Activated effector memory CD4-positive, alpha-beta T cell treated with Interleukin-2 at 50 U/mL for 16 hours (primary cell): ENCODE measurements around the gene GFRA1.
"Not testable (repeated sequence)": the region's sequence is repeated elsewhere in the genome, so short reads cannot be mapped to it uniquely, and the experiment has no call there.

Source experiments
- DNase-seq: peaks from one replicate; pipeline ENCODE4 v3.0.0-alpha.2; 2020

GFRA1 gene

DNA sequence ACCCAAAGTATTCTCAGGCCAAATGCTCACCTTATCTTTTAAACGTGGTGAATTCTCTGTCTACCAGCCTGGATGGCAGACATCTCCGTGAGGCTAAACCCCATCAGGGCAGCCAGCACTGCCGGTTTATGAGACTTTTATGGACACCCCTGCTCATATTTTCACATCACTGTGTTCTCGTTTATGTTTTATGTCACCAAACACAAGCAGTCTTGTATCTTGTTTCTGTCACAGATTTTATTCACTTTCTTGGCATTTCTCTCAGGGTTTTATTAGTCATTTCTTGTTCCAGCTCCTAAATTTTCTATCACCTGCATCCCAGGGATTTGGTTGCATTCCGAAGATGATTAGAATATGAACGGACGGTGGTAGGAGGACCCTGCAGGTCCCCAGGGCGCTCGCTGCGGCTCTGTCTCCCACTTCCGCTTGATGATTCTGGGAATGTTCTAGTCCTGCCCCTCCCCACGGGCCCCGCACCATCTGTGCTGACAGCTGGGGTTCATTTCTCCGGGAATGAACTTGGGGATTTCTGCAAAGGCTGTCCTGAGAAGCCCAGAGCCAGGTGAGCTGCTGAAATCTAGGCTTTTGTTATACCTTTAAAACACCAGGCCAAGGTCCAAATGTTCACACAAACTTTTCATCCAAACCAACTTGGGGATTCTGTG lies 217.6 kb downstream of the GFRA1 start:
- DNase-seq: no peak

DNA sequence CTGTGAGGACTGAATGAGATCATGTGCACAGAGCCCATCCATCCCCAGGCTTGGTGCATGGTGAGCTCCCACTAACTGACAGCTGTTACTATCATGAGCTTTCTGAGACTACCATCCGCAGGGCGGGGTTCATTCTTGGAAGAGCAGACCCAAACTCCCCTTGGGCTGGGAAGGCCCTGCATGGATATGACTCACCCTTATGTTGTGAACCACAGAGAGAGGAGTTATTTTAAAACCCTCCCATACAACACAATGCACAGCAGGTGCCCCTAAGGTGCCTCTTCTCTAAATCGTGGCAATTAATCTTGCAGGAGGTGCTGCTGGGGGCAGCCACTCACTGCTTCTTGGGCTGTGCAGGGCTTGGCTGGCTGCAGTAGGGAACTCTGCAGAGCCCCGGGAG lies 219.1 kb downstream of the GFRA1 start:
- no peak for DNase-seq

DNA sequence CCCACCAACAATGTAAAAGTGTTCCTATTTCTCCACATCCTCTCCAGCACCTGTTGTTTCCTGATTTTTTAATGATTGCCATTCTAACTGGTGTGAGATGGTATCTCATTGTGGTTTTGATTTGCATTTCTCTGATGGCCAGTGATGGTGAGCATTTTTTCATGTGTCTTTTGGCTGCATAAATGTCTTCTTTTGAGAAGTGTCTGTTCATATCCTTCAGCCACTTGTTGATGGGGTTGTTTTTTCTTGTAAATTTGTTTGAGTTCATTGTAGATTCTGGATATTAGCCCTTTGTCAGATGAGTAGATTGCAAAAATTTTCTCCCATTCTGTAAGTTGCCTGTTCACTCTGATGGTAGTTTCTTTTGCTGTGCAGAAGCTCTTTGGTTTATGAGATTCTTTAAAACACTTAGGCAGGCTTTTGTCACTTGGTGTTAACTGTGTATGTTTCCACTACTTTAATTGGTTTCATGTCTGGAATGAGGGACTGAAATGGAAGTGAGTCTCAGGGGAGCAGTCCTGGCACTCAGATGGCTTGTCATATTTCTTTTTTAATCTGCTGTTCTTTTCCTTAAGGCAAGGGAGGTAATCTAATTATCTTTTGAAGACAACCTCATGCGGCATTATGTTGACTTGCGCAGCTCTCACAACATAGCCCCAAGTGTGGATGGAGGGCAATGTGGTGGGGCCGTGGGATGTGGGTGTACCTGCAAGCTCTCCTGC lies 219.8 kb downstream of the GFRA1 start:
- DNase-seq: not testable (repeated sequence)

DNA sequence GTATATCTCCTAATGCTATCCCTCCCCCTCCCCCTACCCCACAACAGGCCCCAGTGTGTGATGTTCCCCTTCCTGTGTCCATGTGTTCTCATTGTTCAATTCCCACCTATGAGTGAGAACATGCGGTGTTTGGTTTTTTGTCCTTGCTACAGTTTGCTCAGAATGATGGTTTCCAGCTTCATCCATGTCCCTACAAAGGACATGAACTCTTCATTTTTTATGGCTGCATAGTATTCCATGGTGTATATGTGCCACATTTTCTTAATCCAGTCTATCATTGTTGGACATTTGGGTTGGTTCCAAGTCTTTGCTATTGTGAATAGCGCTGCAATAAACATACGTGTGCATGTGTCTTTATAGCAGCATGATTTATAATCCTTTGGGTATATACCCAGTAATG lies 220.5 kb downstream of the GFRA1 start:
- not testable (repeated sequence) for DNase-seq

DNA sequence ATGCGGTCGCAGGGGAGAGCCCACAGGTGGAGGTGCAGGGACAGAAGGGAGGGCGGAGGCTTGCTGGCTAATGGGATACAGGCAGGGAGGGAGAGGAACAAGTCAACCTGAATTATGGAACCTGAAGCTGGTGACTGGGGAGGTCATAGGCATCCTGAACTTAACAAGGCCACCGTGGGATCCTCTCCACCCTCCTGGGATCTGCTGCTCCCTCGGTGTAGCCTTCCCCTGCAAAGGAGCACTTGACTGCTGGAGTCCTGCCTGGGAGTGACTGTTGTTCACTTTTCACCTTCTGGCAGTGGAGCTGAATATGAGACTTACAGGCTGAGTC lies 223.1 kb downstream of the GFRA1 start:
- DNase-seq: no peak

DNA sequence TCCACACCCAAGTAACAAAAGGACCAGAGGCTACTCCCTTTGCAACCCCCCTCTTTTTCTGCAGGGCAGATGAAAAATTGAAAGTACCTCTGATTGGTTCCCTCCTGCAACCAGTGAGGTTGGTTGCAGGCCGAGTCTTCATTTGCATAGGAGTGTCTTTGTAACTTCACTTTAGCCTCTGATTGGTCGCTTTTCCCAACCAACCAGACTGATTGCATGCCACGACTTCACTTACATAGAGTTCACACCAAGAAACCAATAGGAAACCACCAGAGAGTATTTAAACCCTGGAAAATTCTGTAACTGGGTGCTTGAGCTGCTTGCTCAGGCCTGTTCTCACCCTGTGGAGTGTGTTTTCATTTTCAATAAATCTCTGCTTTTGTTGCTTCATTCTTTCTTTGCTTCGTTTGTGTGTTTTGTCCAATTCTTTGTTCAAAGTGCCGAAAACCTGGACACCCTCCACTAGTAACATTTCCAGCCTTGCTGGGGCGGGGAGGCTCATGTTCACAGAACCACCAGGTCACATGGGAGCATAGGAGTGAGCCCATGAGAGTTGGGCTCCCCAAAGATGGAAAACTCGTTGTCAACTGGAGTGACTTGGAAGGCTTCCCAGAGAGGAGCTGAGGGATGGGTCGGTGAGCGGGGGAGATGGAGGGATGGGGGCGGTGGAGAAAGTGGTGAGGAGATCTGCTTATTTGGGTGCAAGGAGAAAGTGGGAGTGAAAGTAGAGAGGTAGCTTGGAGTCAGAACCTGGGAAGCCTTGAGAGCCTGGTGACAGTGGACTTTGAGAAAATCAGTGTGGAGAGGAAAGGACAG lies 223.6 kb downstream of the GFRA1 start:
- no peak for DNase-seq

DNA sequence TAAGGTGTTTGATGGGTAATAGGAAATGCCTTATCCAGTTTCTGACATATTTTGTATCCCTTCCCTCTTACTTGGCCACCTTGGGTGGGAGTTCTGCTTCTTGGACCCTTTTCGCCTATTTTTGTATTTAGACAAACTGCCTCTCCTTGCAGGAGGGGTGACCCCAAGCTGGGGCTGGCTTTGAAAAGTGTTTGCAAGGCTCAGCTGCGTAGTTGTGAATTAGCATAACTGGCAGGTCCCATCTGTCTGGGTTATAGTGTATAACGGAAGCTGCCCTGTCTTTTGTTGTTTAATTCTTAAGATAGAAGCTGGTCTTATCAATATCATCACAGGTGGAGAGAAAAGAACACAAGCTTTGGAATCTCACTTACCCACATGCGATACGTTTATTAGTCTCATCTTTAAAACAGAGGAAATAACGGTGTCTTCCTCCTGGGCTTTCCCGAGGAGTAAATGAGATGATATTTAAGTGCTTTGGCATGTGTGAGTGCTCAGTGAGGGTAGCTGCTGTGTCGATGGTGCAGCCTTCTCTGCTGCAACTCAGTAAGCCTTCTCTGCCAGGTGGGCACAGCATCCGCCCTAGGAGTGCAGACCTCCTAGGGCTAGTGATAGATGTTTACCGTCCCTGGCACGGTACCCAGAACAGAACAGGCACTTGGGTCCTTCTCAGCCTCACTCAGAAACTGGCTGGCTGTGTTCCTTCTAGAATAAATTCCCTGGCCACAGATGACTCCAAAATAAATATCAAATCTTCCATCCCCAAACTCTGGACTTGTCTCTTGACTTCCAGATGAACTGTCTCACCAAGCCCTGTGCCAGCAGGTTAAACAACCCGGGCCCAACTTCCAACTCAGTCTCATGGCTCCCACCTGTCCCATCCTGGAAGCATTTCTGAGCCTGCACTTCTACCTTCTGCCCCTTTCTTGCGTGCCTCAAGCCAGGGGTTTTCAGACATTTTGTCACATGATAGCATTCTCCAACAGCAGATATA lies 227.3 kb downstream of the GFRA1 start:
- no peak for DNase-seq

DNA sequence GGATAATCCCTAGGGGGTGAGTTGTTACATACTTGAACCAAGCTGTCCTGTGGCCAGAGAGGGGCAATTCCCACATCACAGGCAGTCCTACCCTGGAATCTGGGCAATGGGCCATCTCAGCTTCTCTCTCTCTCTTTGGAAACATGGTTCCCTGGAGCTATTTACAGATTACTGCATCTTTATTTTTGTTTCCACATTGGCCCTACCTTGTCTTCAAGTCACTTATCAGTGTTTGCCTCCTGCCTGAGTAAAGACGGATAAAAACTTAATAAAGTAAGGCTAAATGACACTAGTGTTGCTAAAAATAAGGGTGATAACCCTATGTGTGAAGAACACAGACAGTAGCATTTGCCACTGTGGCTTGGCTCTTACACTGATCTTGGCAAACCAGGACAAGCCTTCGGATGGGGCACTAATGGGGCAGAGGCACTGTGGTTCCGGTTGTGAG lies 228.2 kb downstream of the GFRA1 start:
- DNase-seq: no peak

DNA sequence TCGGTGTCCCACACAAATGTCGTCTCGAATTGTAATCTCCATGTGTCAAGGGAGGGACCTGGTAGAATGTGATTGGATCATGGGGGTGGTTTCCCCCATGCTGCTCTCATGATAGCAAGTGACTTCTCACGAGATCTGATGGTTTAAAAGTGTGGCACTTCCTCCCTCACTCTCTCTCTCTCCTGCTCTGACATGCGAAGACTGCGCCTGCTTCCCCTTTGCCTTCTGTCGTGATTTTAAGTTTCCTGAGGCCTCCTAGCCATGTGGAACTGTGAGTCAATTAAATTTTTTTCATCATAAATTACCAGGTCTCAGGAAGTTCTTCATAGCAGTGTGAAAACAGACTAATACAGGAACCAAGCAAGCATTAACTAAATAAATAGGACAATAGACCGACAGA lies 229.1 kb downstream of the GFRA1 start:
- DNase-seq: no peak

DNA sequence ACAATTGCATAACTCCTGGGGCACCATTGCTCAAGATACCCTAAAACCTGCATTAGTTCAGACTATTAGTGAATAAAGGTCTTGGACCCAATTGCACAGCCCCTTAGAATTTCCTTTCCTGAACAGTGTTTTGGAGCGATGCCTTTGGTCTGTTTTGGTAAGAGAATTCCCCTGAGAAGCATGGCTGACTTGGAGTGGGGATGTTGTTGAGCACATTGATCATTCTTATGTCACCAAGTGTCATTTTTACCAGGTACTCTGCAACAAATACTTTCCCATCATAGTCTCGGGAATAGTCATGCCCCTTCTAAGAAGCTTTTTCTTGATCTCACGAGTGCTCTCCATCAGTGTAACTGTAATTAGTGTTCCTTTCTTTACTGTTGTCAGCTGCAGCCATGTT lies 229.7 kb downstream of the GFRA1 start:
- DNase-seq: no peak

DNA sequence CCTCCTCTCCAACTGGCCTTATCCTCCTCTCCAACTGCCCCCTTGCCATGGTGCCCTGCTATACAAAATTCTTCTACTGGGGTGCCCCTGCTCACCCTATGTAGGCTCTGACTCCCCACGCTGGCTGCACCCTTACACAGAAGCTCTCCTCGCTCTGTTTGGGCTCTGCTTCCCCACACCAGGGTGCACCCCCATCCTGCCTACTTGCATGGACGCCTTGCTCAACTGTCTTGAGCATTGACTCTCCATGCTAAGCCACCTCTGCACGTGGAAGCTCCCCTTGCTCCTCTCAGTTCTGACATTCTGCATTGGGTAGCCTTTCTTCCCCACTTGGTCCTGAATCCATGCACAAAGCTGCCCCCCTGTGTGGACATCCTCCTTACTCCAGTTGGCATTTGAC lies 231.1 kb downstream of the GFRA1 start:
- no peak for DNase-seq

DNA sequence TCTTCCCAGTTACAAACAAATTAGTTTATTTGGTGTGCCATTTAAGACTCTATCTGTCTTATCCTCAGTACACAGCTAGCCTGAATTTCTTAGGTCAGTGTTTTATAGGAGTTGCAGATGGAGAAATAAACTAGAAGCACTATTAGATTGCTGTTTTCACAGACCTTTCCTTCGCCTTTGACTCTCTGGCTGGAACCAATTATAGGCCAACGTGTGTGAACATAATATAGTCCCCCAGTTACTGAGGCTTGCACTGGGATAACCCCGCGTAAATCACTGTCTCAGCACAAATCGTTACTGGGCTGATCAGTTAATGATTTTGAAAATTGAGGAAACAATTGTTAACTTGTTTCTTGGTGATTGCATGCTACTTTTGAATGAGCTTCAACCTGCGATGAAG lies 233.4 kb downstream of the GFRA1 start:
- no peak for DNase-seq

DNA sequence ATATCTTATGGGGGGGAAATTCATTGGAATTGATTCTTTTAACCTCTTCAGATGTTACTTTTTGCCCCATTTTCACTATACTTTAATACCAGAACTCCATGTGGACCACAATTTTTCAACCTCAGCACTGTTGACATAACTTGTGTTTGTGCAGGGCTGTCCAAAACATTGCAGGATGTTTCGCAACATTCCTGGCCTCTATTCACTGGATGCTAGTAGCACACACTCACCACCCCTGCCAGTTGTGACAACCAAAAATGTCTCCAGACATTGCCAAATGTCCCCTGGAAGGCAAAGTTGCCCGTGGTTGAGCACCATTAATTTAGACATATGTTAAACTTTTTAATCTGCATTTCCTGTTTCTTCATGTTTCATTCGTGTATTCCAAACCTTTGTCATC lies 234.7 kb downstream of the GFRA1 start:
- no peak for DNase-seq

DNA sequence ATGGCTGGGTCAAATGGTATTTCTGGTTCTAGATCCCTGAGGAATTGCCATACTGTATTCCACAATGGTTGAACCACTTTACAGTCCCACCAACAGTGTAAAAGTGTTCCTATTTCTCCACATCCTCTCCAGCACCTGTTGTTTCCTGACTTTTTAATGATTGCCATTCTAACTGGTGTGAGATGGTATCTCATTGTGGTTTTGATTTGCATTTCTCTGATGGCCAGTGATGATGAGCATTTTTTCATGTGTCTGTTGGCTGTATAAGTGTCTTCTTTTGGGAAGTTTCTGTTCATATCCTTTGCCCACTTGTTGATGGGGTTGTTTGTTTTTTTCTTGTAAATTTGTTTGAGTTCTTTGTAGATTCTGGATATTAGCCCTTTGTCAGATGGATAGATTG lies 237.6 kb downstream of the GFRA1 start:
- not testable (repeated sequence) for DNase-seq

DNA sequence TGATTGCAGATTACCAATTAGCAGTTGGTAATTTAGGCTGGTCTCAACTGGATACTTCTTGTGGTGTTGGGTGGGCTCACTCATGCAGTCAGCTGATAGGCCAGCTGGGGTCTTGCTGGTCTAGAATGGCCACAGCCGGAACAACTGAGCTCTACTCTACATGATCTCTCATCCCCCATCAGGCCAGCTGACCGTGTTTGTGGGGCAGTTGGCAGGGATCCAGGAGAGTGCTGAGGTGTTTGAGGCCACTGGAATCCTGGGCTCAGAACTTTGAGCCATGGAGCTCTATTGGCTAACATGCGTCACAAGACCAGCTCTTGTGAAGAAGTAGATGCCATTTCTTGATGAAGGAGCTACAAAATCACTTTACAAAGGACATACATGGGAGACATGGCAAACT lies 242.4 kb downstream of the GFRA1 start:
- DNase-seq: no peak

DNA sequence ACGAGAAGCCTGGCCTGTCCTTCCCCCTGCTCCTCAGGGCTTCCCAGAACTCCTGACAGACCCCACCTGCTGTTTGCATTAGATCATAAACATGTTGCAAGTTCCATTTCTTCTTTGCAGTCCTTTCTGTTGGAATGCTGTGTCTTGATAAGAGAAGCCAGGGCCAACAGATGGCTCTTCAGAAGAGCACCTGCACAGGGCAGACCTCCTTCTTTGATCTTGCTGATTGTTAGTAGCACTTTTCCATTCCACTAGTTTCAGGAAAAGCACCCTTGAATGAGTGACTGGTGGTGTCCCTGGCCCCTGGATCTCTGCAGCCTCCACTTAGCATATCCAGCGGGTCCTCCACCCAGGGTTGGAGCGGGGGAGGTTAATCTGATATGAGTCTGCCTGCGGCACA lies 243.2 kb downstream of the GFRA1 start:
- DNase-seq: no peak

DNA sequence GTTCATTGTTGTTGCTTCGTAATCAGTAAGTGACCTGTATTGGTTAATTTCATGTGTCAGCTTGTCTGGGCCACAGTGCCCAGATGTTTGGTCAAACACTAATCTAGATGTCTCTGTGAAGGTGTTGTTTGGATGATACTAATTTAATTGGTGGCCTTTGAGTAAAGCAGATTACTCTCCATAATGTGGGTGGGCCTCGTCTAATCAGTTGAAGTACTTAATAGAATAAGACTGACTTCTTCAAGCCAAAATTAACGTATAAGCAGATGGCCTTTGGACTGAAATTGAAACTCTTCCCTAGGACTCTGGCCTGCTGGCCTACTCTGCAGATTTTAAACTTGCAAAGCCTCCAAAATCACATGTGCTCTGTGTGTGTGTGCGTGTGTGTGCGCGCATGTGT lies 245.7 kb downstream of the GFRA1 start:
- DNase-seq: no peak

DNA sequence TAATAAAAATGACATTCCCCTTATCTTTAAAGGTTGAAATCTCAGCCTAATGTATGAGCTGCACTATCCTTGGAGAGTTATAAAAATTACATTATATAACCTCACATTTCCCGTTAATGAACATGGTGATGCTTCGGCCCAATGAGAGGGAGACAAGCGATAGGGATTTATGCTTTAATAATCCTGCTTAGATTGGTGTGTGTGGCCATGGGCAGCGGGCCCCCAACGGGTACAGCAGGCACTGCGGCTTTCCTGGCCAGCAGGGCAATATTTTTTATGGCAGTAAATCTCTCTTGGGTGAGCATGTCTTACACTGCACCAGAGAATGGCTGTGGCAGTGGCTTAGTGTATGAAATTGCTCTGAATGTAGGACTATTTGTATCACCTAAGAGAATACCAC lies 246.3 kb downstream of the GFRA1 start:
- DNase-seq: no peak

DNA sequence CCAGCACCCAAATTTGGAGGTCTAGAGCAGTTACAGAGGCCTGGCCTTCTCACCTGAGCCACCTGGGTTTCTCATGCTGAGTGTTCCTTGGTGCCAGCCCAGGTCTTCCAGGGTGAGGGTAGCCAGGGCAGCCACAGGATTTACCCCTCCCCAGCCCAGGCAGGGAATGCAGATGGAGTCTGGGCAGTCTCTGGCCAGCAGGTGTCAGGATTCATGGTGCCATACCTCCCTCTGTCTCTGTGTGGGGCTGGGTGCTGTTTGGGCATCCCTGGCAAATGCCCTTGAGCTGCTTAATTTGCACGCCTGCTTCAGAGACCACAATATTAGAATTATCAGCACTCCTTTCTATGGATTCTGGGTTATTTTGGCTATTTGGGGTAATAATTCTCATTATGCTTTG lies 246.7 kb downstream of the GFRA1 start:
- DNase-seq: no peak

DNA sequence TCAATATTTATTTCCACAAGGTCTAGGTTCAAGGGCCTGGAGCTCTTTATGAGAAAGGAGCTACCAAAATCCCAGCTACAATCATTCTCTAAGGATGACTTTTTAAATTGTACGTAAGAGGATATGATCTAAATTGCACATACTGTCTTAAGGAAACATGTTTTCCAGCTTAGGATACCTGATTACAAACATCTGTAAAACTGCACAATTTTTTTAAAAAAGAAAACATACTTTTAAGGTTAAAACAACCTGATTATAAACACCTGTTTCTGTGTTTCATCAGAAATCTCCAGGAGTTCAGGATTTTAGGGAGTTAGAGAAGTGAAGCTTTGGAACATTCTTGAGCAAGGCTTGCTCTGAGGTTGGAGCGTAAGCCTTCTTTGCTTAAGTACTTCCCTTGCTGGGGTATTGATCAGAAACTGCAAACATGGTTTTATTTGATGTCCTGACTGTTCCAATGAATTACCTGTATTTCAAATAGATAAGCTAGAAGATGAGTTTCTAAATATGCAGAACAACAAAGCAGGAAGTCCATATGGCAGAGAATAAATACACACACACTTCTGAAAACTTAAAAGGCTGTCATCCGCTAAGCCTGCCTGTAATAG lies 248.6 kb downstream of the GFRA1 start:
- DNase-seq: no peak

DNA sequence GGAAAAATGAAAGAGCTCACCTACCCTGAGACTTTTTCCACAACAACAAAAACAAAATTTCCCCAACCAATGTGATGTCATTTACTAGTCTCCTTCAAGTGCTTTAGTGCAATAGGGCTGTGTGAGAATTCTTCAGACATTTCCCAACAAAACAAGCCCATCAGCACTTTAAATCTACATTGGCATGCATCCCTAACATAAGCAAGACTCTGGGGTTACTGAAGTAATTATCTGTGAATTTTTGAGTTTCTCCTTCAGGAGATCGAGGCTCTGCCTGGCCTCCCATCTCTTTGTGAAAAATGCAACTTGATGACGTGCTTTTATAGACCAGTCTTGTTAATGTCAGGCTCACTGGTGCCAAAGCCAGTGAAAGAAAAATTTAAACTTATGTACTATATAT lies 255.6 kb downstream of the GFRA1 start:
- DNase-seq: no peak

DNA sequence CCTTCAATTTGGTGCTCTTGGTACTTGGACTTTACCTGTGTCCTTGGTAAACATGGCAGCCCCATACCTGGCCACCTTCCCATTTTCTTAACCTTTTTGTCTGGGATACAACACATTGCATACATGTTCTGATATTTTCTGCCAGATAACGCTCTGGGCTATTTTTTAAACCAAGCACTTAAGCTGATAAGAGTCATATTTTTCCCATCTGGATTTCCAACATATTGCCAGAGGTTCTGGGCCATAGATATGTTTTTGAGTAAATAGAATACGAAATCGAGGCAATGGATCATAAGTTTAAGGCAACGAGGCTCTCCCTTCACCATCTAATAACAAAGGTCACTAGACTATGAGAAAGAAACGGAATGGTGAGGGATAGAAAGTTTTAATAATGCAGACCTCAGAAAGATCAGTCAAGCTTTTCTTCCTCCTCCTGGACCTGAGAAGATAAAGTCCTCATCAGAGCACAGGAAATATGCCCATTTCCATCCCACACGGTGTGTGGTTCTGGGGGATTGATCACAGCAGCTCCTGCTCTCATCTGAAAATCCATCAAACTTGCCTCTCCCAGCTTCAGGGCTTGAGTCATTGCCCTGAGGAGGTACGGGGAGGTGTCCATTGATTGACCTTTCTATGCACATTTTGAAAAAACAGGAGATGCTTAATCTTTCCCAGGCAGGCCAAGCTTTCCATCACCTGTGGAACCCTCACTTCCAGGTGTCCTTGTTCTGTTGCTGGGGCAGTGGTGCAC lies 257.2 kb downstream of the GFRA1 start:
- no peak for DNase-seq
